Esophagus squamous epithelium (tissue), 4 donors: ENCODE results near the gene MRPL18.

Experiments used
- POLR2A ChIP-seq, 4 donors: fragments of 450-650 bp; IDR thresholded peaks; one replicate each; pipeline ENCODE4 v1.6.1; 2017; ENCODE audit warnings: antibody characterized with exemption in 4 of 4, mild to moderate bottlenecking in 4 of 4, moderate library complexity in 3 of 4
- TF ChIP-seq, protein P1 (sequence below), 6 experiments: fragments of 450-650 bp in 4 of 6; fragments of 200-600 bp in 2 of 6; sonication (generic) in 2 of 6; IDR thresholded peaks; one replicate each; pipeline ENCODE4 v1.5.1; 2016 to 2019; ENCODE audit warnings: antibody characterized with exemption in 6 of 6, mild to moderate bottlenecking in 4 of 6, moderate library complexity in 4 of 6

DNA sequence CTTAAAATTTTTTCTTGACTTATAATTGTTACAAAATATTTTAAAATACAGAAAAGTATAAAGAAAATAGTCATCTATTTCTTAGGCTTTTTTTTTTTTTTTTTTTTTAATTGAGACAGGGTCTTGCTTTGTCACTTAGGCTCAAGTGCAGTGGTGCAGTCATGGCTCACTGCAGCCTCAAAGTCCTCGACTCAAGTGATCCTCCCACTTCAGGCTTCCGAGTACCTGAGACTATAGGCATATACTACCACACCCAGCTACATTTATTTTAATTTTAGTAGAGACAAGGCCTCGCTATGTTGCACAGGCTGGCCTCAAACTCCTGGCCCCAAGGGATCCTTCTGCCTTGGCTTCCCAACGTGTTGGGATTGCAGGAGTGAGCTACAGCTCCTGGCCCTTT, 33.8 kb upstream of the MRPL18 start:
- TF ChIP-seq POLR2A (IDR thresholded peaks at IDR 0.05), result no peak
- TF ChIP-seq, protein P1, sequence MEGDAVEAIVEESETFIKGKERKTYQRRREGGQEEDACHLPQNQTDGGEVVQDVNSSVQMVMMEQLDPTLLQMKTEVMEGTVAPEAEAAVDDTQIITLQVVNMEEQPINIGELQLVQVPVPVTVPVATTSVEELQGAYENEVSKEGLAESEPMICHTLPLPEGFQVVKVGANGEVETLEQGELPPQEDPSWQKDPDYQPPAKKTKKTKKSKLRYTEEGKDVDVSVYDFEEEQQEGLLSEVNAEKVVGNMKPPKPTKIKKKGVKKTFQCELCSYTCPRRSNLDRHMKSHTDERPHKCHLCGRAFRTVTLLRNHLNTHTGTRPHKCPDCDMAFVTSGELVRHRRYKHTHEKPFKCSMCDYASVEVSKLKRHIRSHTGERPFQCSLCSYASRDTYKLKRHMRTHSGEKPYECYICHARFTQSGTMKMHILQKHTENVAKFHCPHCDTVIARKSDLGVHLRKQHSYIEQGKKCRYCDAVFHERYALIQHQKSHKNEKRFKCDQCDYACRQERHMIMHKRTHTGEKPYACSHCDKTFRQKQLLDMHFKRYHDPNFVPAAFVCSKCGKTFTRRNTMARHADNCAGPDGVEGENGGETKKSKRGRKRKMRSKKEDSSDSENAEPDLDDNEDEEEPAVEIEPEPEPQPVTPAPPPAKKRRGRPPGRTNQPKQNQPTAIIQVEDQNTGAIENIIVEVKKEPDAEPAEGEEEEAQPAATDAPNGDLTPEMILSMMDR (IDR thresholded peaks at IDR 0.05), result no peak
